ENCODE measurements around the gene ZNF217.
"Not testable (repeated sequence)": the region's sequence is repeated elsewhere in the genome, so short reads cannot be mapped to it uniquely, and the experiment has no call there.

The ZNF217 gene

DNA sequence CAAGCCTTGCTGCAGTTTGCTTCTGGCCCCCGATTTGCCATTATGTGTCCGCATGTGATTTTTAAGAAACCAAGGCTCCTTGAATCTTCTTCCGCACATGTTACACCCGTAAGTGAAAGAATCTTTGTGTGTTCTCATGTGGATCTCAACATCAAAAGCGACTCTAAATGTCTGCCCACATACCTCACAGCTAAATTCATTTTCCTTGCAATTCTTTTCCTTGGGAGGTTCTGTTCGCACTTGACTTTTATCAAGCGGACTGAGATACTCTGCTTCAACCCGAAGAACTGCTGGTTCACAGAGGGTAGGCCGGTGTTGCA lies 11.4 kb downstream of the ZNF217 start:
- no peak for DNase-seq

DNA sequence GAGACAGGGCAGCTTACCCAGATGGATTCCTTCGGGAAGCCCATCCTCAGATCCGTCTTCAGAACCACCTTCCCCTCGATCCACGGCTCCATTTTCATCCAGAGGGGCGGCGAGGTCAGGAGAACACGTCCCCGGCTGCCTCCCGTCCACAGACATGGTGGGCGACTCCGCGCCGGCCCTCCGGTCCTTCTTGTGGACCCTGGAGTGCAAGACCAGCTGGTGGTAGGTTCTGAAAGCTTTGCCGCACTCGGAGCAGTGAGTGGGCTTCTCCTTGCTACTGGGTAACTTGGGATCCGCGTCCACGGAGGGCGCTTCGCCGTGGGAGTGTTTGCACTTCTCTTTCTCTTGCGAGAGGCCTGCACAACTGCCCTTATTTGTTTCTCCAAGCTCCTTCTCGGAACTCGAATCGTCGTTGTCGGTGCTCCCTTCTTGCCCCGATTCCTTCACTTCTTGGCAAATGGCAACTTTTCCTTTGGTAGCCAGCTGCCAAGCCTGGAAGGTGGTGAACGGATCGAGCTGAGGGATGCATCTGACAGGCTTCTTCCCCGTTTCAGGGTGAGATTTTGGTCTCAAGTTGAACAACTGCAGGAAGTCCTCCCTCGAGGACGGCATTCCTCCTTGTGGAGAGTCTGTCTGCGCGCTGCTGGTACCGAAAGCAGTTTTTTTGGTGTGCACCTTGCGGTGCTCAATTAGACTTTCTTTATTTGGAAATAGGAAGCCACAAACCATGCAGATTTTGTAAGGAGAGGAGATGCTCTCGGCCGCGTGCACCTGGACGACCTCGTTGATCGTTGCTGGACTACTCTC lies 12.0 kb downstream of the ZNF217 start:
- DNase-seq = no peak

DNA sequence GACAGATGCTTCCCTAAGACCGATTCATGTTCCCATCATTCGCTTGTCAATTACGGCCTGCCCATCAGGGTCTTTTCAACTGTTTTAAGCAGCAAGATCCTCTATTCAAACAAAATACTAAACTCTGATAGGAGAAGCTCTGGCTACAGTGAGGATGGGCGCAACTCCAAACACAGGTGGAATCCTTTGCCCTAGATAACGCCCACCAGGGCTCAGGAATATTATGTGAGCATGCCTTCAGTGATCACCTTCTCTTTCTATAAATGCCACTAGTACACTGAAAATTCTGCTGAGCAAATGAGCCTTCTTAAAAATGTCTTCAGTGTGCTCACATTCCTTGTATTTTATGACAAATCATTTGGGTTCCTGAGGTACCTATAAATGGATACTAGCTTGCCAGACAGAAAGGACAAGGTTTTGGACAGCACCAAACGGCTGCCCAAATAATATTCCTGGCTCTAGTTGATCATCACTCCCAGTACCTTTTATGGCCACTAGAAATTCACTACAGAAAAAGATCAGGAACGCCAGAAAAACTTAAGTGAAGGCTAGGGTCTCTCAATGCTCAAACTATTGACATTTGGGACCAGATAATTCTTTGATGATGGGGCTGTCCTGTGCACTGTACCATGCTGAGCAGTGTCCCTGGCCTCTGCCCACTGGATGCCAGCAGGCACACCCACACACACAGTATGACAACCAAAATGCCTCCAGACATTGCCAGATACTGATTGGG lies 13.1 kb downstream of the ZNF217 start:
- no peak for DNase-seq

DNA sequence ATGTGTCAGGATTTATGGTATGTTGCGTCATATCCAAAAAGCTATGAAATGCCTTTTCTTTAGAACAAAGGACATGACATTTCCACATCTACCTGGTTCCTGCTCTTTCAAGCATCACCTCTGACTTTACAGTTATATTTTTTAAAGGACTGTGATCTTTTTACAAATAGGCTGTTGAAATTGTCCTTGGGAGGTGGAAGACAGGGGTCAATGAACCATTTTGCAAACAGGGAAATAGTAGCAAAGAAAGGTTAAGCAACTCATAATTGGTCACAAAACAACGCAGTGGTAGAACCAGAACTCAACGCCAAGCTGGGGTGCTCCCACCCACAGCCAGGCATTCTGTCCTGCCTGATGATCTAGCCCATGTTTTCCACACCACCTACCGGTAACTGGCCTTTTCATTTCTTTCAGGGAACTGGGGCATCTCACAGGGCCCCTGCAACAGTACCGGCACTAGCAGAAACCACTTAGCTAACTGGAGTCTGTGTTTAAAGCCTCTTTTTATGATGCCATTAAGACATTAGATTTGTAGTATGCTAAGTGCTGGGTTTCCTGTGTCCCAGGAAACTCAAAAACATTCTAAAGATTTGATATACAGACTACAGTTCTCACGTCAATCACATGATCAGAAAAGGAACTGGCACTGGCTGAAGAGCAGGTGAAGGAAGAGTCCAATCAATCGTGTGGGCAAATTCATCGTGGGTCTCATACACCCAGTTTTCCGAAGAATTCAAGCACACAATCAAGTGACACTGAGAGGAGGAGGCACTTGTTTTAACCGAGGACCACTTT lies 13.9 kb downstream of the ZNF217 start:
- DNase-seq = no peak

DNA sequence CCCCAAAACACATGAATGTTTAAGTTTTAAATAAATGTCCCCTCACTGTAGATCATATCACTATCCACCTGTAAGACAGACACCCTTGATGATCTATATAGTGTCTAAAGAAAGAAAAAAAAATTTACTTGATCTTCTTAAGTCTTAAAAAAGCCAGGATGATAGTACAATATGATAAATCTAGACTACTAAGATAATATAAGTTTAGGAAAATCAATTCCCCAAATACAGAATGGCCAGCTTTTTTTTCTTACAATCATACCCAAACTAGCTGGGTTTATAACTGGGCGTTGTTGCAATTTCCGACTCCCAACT lies 14.4 kb downstream of the ZNF217 start:
- DNase-seq = no peak

DNA sequence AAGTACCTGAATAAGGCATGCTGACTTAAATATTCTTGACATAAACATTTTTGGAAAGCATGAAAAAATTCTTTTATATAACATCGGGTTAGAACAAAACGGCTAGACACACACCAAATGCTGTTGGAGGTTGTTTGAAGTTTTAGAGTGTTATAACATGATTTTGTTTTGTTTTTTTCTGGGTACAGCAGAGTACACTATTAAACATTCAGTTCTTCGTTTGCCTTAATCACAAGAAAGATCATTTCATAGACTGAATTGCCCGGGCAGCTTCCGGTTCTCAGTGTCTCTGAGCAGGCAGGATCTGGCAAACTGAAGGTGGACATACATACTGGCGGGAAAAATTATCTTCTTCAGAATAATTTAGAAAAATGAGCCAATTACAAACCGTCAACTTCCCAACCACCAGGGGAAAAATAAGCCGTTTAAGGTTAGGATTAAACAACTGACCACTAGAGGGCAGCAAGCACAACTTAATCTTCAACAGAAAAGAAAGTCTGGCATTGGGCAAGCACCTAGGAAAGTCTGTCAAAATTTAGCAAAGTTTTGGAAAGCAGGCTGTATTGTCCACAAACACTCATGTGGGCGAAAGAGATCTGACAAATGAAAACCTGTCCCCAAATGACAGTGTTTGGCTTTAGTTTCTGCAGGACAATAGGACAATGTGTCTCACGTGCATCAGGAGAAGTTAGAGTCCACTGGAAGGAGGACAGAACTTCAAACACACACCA lies 15.0 kb downstream of the ZNF217 start:
- peak; percentile 56 to 64 for DNase-seq

DNA sequence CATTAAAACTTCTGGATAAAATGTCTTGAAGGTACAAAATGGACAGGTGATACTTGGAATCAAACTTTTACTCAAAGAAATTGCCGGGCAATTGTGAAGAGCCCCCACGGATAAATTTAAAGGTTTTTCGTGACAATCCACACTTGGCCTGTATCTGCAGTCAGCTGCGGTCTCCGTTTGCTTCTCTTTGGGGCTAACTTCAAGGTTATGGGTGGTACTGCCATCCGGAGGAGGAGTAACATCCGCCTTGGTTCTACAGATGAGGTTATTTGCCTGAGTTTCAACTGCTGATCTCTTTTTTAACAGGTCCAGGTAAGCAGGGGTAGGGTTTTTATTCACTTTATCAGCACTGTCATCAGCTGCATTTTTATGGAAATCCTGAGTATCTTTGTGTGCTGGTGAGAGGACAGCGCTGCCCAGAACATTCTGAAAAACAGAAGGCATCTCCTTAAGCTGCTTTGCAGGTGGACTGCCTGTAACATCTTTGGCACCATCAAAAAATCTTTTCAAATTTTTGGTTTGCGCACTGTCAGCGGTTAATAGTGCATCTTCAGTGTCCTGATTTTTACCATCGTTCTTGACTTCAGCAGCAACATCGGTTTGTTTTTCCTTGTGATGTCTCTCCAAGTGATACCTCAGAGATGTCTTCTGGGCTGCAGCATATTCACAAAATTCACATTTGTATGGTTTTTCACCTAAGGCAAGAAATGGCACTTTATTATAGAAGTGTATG lies 16.9 kb downstream of the ZNF217 start:
- no peak for DNase-seq

DNA sequence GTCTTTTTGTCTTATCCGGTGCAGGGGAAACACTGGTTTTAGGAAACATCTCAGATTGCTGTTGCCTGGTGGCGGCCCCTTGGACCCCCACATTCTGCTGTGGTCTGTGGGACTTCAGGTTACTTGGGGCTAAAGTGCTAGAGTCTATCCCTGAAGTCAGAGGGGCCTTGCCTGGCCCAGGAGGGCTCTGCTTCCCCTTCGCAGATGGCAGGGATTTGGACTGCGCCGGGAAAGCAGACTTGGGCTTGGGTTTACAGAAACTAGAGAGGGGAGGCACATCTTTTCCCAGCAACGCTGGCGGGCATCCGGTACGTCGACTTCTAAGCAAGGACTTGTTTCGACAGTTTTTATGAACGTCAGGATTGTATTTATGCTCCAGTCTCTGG lies 17.5 kb downstream of the ZNF217 start:
- DNase-seq = no peak

DNA sequence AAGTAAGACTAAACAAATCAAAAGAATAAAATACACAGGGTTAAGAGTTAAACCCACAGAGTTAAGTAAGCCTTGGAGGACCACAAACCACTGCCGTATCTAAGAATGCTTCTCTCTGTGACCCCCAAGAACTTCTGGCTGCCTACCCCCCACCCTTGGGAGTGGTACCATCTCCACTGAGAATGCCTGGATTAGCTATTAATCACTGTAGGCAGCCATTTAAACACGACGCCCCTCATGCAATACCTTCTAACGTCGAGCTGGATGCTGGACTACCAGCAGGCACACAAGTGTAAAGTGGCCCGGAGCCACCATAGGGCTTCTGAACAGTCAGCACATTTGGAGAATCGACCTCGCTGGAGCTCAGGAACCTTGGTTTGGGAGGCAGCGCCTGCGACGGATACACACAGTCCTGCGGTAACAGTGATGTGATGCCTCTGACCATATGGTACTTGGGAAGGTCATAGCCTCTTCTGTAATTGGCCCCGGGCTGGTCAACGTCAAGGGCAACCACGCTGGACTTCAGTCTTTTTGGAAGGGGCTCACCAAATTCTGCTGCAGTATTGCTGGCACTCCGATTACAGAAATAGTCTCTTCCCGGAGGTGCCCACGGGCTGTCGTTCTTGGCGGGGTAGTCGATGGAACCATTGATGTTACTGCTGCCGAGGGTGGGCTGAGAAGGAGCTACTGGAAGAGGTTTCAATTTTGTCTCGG lies 18.0 kb downstream of the ZNF217 start:
- DNase-seq = no peak

DNA sequence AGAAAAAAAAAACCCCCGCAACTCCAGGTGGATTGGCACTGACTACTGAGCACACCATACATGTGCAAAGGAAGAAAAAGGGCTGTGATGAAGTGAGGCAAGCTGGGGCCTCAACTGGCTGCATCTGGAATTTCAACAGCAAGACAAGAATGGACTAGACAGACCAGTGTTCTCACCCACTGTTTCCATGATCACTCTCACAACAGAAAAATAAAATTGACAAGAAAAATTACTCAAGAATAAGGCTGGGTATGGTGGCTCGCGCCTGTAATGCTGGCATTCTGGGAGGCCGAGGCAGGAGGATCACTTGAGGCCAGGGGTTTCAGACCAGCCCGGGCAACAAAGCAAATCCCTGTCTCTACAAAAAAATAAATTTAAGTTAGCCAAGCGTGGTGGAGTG lies 18.8 kb downstream of the ZNF217 start:
- DNase-seq = no peak

DNA sequence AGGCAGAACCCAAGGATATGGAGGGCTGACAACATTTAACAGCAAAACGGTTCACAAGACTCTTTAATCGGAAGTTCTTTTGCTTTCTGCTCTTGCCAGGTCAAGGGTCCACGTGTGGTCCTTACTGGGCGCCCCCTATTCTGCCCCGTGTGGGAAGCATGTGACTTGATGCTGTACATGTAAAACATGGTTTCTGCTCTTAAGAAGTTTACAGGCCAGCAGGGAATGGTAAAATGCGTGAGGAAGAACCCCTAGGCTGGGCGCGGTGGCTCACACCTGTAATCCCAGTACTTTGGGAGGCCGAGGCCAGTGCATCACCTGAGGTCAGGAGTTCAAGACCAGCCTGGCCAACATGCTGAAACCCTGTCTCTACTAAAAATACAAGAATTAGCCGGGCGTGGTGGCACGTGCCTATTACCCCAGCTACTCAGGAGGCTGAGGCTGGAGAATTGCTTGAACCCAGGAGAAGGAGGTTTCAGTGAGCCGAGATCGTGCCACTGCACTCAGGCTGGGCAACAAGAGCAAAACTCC lies 19.3 kb downstream of the ZNF217 start:
- DNase-seq = no peak

DNA sequence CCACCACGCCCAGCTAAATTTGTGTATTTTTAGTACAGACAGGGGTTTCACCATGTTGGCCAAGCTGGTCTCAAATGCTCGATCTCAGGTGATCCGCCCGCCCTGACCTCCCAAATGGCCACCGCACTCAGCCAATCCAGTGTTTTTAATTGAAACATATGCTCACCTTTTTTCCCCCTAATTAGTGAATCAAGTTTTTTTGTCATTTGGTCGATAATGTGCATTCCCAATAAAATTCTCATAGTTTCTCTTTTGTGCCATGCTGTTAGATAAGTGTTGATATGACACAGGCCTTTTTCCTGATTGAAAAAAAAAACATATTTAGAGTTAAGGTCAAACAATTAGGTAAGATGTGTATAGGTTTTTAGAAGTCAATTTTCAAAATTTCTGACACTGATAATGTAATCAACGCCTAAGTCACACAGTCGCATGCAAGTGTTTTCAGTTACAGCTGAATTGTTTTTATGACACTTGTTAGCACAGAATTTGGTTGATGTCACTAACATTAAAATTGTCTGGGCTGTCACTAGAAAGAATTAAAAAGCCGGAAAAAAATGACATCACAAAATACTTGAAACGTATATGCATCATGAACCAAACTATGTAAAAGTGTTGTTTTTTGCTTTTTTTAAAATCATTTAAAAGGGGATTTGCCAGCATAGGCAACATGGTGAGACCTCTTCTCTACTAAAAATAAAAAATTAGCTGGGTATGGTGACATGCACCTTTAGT lies 21.9 kb downstream of the ZNF217 start:
- no peak for DNase-seq

DNA sequence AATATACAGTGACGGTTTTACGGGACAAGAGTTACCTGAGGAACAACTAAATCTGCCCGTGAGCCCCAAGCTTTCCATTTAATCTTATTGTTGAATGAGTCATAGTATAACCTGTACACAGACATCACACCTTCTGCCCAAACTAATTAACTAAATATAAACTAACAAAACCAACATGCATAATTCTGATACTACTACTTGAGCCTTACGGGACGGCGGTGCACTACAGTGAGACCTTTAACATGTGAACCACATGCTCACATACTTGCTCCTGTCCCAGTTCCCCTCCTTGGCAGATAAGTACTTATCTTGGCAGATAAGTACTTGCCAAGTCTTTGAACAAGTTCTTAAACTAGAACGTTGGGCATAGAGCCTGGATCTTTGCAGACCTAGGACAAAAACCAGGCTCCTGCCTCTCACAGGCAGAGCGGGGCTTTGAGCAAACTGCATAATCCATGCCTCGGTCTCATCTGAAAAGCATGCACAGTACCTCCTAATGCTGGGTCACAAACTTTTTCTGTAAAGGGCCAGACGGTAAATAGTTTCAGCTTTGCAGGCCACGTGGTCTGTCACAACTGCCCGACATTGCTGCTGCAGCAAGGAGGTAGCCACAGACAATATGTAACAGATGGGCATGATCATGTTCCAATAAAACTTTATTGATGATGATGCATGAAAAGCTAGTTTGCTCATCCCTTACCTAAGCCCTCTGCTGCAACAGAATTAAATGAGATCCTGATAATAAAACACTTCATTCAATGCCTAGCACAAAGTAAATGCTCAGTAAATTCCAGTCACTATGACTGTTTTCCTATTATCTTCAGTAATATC lies 23.0 kb downstream of the ZNF217 start:
- DNase-seq = no peak

DNA sequence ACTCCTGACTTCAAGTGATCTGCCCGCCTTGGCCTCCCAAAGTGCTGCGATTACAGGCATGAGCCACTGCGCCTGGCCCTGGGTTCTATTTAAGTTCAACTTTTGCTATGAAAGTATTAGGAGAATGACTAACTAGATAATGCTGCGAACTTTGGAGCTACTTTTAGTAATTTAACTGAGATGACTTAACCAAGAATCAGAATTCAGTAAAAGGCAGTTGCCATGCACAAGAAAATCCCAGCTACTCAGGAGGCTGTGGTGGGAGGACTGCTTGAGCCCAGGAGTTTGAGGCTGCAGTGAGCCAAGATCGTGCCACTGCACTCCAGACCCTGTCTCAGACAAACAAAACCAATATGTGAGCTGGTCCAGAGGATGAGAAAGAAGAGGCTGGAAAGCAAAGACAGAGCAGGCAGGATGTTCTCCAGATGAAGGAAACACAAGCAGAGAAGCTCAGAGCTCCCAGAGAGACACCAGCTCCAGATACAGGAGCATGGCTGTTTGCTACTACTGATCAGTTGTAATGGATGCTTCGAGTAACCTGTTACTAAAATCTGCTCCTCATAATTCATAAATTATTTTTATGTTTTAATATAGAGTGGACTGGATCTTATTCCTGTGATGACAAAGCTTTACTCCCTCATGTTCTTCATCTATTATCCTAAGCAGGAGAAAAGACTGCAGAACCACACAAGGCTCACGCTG lies 23.9 kb downstream of the ZNF217 start:
- DNase-seq = no peak

DNA sequence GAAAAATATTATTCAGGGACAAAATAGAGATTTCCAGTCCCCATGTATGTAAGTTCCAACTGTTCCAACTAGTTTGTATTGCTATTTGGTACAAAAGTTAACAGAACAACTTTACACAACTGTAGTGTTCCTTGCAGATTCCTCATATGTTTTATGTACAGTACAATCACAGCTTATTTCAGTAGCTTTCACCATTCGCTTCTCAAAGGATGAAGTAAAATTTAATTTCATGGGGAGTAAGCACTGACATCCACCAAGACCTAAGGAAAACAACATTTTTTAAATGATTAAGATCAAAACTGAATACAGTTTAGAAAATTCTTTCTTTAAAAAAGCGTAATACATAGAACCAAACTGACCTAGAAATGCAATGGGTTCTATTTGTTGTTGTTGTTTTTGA lies 24.6 kb downstream of the ZNF217 start:
- no peak for DNase-seq

DNA sequence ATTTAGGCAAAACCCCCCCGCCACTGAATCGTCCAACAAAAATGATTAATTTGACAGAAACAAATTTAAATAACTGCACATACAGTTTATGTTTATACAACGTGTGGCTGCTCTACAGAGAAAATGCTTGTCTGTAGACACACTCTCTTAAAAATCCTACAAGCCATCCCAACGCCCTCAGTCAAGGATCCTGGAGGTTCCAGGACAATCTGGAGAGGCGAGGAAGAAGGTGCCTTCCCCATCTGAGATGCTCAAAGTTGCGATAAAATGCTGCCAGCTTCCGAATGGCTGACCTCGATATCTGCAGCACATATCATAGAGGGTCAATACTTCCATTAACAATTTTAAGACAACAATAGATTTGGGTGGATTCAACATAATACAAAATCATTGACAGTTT lies 25.3 kb downstream of the ZNF217 start:
- DNase-seq = no peak

DNA sequence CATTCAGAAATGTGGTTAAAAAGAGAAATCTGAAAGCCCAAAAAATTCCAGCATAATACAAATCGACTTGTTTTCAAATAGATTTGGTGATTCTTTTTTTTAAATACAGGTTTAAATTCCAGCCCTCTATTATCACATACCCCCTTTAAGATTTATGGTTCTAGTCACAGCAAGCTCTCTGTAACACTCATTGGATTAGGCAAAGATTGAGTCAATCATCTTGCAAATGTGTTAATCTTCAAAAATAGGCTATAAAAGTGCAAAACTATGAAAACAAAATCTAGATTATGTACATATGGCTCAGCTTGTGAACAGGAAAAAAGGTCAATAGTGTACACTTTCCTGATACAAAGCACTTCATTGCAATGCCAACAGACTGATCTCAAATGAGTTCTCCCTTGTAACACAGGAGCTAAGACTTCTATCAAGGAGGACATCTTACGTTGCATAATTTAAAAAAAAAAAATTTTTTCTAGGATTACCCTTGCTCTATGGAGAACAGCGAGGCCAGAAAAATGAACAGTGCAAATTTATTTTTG lies 26.2 kb downstream of the ZNF217 start:
- no peak for DNase-seq

DNA sequence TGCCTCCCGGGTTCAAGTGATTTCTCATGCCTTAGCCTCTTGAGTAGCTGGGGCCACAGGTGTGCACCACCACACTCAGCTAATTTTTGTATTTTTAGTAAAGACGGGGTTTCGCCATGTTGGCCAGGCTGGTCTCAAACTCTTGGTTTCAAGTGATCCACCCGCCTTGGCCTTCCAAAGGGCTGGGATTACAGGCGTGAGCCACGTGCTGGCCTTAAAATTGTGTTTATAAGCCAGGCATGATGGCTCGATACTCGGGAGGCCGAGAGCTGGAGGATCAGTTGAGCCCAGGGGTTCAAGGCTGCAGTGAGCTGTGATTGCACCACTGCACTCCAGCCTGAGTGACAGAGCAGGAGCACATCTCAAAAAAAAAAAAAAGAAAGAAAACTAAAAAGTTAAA lies 27.0 kb downstream of the ZNF217 start:
- DNase-seq = not testable (repeated sequence)

DNA sequence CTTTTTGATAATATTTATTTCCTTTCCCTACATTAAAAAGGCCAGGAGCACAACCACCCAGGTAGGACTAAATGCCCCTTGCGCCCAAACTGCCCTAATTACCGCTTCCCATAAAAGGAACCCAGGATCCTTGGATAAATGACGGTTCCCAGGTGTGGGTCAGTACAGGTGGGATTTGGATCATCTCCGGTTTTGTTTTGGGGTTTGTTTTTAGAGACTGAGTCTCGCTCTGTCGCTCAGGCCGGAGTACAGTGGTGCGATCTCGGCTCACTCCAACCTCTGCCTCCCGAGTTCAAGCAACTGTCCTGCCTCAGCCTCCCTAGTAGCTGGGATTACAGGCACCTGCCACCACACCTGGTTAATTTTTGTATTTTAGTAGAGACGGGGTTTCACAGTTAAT lies 28.4 kb downstream of the ZNF217 start:
- no peak for DNase-seq
